ENCODE measurements around the gene GALNT1. TPM values are rescaled to one million over a fixed set of nuclear protein-coding genes. Genes with fewer than 3 reads are reported as not detected.

GALNT1 gene
- total RNA-seq, 1 experiment from 2014 or later, result 40.1 TPM

DNA sequence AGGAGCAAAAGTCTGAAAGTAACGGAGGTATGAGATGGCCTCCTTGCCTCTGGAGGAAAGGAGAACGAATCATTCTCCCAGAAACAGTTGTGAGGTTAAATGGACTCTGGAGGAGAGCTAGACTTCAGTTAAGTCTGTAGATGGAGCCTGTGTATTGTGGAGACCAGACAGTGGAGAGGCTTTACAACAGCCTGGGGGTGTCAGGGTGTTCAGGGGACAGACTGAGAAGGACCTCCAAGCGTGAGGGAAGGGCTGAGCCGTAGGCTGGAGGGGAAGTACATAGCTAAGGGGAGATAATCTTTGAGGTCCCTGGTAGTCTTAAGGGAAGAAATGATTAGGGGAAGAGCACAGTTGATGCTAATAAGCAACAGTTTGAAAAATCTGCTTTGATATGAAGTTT lies 76.6 kb downstream of the GALNT1 start:
- H3K4me1 ChIP-seq, result no peaks in the 10 kb centered on the region
- H3K9me3 ChIP-seq (replicated peaks), result no peaks in the 10 kb centered on the region
- no peaks in the 10 kb centered on the region for H3K36me3 ChIP-seq
- no peak overlapping the region for H3K4me3 ChIP-seq
- H3K27me3 ChIP-seq, result no peaks in the 10 kb centered on the region
- no peak for DNase-seq
- H3K27ac ChIP-seq, result no peak overlapping the region

DNA sequence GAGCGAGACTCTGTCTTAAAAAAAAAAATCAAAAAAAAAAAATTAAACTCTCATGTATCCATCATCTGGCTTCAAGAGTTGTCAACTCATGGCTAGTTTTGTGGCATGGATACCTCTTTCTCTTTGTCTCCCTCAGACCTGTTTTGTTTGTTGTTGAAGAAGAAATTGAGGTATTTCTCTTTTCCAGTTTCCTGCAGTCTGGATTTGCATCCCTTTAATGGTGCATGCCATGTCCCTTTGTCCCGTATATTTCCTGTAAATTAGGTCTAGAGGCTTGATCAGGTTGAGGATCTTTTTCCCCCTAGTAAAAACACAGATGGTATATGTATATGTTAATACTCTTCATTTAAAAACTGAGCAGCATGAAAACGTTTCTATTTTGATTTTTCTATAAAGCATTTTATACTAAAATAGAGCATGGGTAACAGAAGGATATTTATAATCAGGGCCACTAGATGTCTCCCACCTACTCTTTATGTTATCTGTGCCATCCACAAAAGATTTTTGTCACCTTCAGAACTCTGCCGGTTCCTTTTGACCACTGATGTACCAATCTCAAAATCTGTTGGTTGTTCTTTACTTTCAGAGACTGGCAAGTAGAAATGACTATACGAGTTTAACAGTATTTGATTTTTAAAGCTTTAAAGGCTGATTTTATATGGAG lies 80.1 kb downstream of the GALNT1 start:
- no peaks in the 10 kb centered on the region for H3K36me3 ChIP-seq
- H3K4me3 ChIP-seq, result no peak overlapping the region
- H3K27me3 ChIP-seq, result no peaks in the 10 kb centered on the region
- H3K4me1 ChIP-seq, result no peaks in the 10 kb centered on the region
- no peaks in the 10 kb centered on the region for H3K9me3 ChIP-seq (replicated peaks)
- no peak overlapping the region for H3K27ac ChIP-seq
- DNase-seq, result no peak

DNA sequence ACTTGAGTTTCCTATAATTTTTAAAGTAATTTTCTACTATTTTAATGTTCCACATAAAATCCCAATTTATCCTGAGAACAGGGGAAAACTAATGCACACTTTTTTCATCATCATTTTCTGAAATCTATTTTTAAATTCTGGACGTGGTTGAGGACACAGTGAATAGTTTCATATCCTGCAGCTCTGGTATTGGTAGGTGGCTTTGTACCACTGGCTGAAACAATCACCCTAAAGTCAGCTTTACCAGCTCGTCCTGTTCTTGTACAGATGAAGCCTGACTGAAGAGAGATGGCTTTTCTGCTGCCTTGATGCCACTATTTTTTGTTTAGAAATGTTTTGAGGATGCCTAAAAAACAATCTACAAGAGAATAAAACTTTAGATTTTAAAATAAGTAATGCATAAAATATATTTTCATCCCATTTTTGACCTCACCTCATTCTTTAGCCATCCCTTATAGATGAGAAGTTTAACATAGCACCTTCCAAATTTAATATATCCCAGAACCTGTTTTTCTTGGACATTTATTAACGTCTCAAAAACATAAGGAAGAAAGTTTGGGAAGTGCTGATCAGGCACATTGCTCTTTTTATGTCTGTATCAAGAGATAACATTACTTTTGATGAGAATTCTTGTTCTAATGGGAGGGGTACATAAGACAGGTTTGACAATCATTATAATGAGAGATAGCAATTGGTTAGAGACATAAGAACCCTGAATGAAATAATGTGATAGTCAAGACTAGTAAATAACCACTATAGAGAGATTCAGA lies 80.9 kb downstream of the GALNT1 start:
- DNase-seq, result no peak
- Histone ChIP-seq H3K9me3 (replicated peaks) (no peaks in the 10 kb centered on the region), H3K36me3 (no peaks in the 10 kb centered on the region), H3K4me3 (no peak overlapping the region), H3K4me1 (no peaks in the 10 kb centered on the region), H3K27me3 (no peaks in the 10 kb centered on the region), H3K27ac (no peak overlapping the region)

DNA sequence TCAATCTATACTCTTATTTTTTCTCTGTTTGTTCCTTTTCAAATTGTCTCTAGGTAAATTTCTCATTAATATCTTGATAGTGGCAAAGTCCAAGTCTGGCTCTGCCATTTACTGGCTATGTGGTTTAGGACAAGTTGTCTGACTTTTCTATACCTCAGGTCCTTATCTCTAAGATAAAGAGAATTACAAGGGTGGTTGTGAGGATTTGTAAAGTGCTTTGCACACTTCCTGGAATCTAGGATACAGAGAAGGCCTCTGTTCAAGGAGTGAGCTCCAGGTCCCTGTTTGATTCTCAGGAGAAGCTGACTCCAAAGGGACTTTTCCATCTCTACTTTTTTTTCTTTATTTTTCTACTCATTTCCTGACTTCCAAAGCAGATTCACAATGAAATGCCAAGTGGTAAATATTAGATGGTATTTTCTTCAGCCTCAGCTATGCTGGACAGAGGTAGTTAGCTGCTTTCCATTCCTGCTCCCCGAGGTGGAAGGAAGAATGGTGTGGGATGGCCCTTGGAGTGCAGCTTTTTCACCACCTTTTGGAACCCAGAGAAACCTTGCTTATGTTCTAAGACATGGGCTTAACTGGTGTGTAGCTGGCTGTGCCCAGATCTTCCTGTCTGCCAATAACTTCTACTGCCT lies 90.5 kb downstream of the GALNT1 start:
- Histone ChIP-seq H3K27me3 (no peaks in the 10 kb centered on the region), H3K36me3 (no peaks in the 10 kb centered on the region), H3K27ac (no peak overlapping the region), H3K9me3 (replicated peaks) (no peaks in the 10 kb centered on the region), H3K4me3 (no peak overlapping the region), H3K4me1 (no peaks in the 10 kb centered on the region)
- no peak for DNase-seq

DNA sequence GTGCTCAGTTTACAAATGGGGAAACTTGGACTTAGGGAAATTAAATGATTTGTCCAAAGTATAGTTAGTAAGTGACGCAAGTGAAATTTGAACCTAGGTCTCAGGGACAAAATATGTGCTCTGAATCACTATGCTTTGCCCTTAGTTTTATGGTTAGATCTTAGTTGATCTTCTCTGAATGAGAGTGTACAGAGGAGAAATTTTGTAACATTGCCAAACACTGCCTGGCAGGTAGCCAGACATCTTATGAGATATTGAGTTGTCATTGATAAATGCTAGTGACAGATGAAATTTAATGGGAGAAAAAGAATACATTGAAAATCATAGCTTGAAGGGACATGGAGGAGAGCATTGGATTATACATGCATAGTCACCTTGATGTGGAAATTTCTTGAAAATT lies 91.4 kb downstream of the GALNT1 start:
- DNase-seq, result no peak
- Histone ChIP-seq H3K4me3 (no peak overlapping the region), H3K27ac (no peak overlapping the region), H3K4me1 (no peaks in the 10 kb centered on the region), H3K9me3 (replicated peaks) (no peaks in the 10 kb centered on the region), H3K27me3 (no peaks in the 10 kb centered on the region), H3K36me3 (no peaks in the 10 kb centered on the region)

DNA sequence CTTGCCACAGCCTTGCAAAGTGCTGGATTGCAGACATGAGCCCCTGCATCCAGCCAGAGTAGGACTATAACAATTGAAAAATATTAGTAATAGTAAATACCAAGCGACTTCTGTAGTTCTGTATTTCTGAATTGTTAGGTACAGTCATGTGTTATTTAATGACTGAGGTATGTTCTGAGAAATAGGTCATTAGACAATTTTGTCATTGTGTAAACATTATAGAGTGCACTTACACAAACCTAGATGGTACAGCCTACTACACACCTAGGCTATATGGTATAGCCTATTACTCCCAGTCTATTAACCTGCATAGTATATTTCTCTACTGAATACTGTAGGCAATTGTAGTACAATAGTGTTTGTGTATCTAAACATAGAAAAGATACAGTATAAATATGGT lies 92.1 kb downstream of the GALNT1 start:
- H3K4me3 ChIP-seq, result no peak overlapping the region
- H3K9me3 ChIP-seq (replicated peaks), result no peaks in the 10 kb centered on the region
- no peak for DNase-seq
- H3K36me3 ChIP-seq, result no peaks in the 10 kb centered on the region
- no peak overlapping the region for H3K27ac ChIP-seq
- no peaks in the 10 kb centered on the region for H3K27me3 ChIP-seq
- H3K4me1 ChIP-seq, result no peaks in the 10 kb centered on the region

DNA sequence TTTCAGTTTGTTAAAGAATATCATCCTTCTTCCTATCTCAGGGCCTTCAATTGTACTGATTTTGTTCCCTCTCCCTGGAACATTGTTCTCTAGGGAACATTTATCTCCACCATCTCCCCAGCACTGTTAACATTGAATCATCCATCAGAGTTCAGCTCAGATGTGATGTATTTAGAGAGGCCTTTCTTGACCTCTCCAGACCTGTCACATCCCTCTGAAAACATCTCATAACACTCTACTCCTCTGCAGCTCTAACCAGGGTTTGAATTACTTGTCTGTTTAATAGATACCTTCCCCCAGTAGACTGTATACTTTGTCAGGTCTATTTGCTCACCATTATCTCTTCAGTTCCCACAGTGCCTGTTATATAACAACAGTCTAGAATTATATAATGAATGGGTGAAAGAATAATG lies 98.6 kb downstream of the GALNT1 start:
- no peak overlapping the region for H3K27ac ChIP-seq
- no peaks in the 10 kb centered on the region for H3K9me3 ChIP-seq (replicated peaks)
- H3K4me1 ChIP-seq, result no peaks in the 10 kb centered on the region
- no peak for DNase-seq
- H3K27me3 ChIP-seq, result no peaks in the 10 kb centered on the region
- no peak overlapping the region for H3K4me3 ChIP-seq
- no peaks in the 10 kb centered on the region for H3K36me3 ChIP-seq

DNA sequence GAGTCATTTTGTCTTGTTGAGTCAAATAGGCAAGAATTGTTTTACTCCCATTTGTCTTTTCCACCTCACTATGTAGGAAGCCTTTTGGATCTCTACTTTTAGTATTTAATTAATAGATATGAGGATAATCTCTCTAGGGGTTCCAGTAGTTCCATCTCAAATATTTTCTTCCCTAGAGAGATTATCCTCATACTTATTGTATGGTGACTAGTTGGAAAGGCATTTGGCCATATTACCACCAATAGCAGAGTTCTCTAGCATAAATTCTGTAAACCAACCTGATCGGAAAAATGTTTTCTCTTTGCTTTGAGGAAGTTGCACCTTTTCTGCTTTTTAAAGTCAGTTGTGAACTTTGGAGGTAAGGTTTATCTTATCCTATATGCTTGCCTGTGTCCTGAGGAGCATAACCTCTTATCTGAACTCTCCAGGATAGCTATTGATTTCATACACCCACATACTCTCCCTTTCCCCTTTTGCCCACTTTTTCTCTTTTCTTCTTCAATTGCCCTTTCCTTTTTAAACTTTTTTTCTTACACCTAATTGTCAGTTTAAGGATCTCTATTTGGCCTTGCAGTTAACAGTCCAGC lies 100.8 kb downstream of the GALNT1 start:
- Histone ChIP-seq H3K36me3 (no peaks in the 10 kb centered on the region), H3K9me3 (replicated peaks) (no peaks in the 10 kb centered on the region), H3K27me3 (no peaks in the 10 kb centered on the region), H3K4me1 (no peaks in the 10 kb centered on the region), H3K27ac (no peak overlapping the region), H3K4me3 (no peak overlapping the region)
- DNase-seq, result no peak

DNA sequence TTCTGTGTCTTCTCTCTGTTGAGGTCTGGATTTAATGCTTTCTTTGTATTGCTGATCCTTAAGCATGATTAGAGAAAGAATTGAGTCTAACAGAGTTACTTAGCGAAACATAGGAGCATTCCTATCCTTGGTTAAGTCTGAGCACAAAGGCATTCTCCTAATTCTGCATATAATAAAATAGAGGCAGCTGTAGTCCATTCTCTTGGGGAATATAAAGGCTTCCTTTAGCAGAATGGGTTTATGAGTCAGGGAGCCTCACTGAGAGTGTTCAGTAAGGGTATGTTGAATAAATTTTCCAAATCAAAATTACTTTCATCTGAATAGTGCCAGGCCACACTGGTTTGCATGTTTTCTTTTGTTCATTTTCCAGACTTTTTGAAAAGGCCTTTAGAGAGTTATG lies 101.5 kb downstream of the GALNT1 start:
- no peaks in the 10 kb centered on the region for H3K9me3 ChIP-seq (replicated peaks)
- no peaks in the 10 kb centered on the region for H3K27me3 ChIP-seq
- no peak overlapping the region for H3K4me3 ChIP-seq
- H3K36me3 ChIP-seq, result no peaks in the 10 kb centered on the region
- no peak overlapping the region for H3K27ac ChIP-seq
- no peaks in the 10 kb centered on the region for H3K4me1 ChIP-seq
- no peak for DNase-seq

DNA sequence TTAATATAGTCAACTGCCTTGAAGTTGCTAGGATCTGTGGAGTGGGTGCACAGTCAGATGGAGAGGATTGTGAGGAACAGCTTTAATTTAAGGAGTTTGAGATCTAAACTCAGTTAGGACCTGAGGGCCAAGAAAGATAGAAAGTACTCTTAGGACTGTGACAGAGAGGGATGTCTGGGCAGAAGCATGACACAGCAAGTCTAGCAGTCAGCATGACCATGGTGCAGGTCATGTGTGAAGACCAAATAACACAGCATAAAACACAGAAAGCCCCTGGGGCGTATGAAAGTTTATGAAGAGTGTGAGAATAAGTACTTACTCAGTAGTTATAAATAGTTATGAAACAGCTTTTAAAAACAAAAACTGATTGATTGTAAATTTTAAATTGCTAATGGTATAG lies 107.2 kb downstream of the GALNT1 start:
- H3K9me3 ChIP-seq (replicated peaks), result no peaks in the 10 kb centered on the region
- H3K4me3 ChIP-seq, result no peak overlapping the region
- H3K4me1 ChIP-seq, result no peaks in the 10 kb centered on the region
- no peak overlapping the region for H3K27ac ChIP-seq
- H3K27me3 ChIP-seq, result no peaks in the 10 kb centered on the region
- H3K36me3 ChIP-seq, result no peaks in the 10 kb centered on the region
- DNase-seq, result no peak

DNA sequence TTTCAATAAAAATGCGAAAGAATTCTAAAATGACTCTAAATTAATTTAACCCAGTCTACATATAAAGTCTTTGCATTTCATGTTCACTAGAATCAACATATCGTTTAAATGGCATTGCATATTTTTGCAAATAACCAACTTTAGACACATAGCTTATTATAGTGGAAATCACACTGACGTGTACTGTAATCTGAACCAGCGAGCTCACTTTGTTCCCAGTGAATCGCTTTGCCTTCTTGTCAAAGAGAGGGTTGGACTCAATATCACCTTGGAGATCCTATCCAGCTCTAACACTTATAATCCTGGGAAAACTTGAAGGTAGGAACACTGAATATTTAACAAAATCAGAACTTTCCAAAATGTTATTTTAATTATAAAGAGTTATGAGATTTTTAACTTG lies 108.2 kb downstream of the GALNT1 start:
- Histone ChIP-seq H3K36me3 (no peaks in the 10 kb centered on the region), H3K27ac (no peak overlapping the region), H3K27me3 (no peaks in the 10 kb centered on the region), H3K4me1 (no peaks in the 10 kb centered on the region), H3K9me3 (replicated peaks) (no peaks in the 10 kb centered on the region), H3K4me3 (no peak overlapping the region)
- no peak for DNase-seq

DNA sequence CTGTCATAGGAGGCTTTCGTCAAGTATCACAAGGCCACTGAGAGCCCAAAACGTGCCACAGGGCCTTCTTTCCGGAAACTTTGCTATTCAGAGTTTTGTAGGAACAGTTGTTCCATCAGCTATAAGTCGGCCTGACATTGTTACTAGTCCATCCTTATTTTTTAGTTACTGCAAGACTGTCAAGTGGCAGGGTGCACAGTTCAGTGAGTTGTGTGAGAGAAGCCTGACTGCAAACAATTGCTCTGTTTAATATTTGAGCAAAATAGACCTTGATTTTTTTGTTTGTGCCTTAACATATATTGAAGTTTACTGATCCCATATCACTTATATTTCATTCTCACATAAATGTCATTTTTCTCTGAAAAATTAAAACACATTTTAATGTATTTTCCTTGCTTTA lies 110.1 kb downstream of the GALNT1 start:
- Histone ChIP-seq H3K36me3 (no peaks in the 10 kb centered on the region), H3K9me3 (replicated peaks) (no peaks in the 10 kb centered on the region), H3K27ac (no peak overlapping the region), H3K4me1 (no peaks in the 10 kb centered on the region), H3K27me3 (no peaks in the 10 kb centered on the region), H3K4me3 (no peak overlapping the region)
- no peak for DNase-seq

DNA sequence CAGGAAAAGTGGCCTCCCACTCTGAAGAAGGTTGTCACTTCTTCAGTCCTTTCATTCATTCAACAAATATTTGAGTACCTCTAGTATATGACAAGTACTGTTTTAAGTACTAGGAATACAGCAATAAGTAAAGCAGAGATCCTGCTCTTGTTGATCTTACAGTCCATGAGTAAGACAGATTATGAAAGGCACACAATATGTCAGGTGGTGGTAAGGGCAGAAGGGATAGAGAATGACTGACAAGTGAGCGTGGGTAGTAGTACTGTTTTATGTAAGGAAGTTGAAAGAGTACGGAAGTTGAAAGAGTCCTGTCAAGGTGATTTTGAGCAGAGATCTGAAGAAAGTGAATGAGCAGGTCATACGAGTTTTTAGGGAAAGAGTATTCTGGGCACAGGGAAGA lies 111.3 kb downstream of the GALNT1 start:
- H3K36me3 ChIP-seq, result no peaks in the 10 kb centered on the region
- DNase-seq, result no peak
- H3K27me3 ChIP-seq, result no peaks in the 10 kb centered on the region
- no peaks in the 10 kb centered on the region for H3K9me3 ChIP-seq (replicated peaks)
- H3K27ac ChIP-seq, result no peak overlapping the region
- no peaks in the 10 kb centered on the region for H3K4me1 ChIP-seq
- H3K4me3 ChIP-seq, result no peak overlapping the region

DNA sequence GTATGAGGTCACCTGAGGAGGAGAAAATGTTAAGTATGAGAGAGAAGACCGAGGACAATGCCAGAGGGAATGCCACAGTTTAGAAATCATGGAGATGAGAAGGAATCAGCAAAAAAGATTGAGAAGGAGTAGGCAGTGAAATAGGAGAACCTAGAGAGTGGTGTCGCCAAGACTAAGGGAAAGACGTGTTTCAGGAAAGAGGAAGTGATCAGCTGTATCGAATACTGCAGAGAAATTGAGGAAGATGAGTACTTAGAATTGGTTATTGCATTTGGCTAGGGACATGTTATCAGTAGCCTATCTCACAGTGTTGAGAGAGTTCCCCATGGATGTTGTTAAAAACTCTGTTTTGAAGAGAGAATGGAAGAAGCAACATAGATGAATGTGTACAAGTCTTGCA lies 112.3 kb downstream of the GALNT1 start:
- no peak for DNase-seq
- H3K4me1 ChIP-seq, result no peaks in the 10 kb centered on the region

DNA sequence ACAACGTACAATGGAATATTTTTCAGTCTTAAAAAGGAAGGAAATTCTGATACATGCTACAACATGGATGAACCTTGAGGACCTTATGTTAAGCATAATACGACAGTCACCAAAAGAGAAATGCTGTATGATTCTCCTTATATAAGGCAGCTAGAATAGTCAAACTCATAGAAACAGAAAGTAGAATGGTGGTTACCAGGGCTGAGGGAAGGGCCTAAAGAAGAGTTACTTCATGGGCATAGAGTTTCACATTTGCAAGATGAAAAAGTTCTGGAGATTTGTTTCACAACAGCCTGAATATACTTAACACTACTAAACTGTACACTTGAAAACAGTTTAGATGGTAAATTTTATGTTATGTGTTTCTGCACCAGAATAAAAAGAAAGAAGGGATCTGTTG lies 113.3 kb downstream of the GALNT1 start:
- no peaks in the 10 kb centered on the region for H3K27me3 ChIP-seq
- H3K27ac ChIP-seq, result no peak overlapping the region
- H3K4me3 ChIP-seq, result no peak overlapping the region
- no peaks in the 10 kb centered on the region for H3K9me3 ChIP-seq (replicated peaks)
- H3K4me1 ChIP-seq, result no peaks in the 10 kb centered on the region
- DNase-seq, result no peak
- no peaks in the 10 kb centered on the region for H3K36me3 ChIP-seq

More for the DNA sequence above, 112.3 kb downstream of the GALNT1 start:
- H3K27ac ChIP-seq, result no peak overlapping the region
- H3K4me3 ChIP-seq, result no peak overlapping the region
- H3K36me3 ChIP-seq, result no peaks in the 10 kb centered on the region
- H3K27me3 ChIP-seq, result no peaks in the 10 kb centered on the region
- H3K9me3 ChIP-seq (replicated peaks), result no peaks in the 10 kb centered on the region
